A549 (cell line): Measurements from ENCODE around the gene DDX11. TPM values are rescaled to one million over a fixed set of nuclear protein-coding genes. Genes with fewer than 3 reads are reported as not detected.

Experiments
- ATAC-seq, 2 experiments: fragments of 200-7000 bp in 1 of 2; fragments of >200 bp in 1 of 2; cut with Nextera tagmentation in 1 of 2; cut with Tn5 transposase in 1 of 2; 3 replicates each; pipeline versions ENCODE4 v1.8.0 to v1.9.1; 2018 to 2020; ENCODE audit warnings: mild to moderate bottlenecking in 1 of 2, moderate library complexity in 1 of 2
- CTCF ChIA-PET: fragments of 300-600 bp; sonication (Branson Sonifier 250); formaldehyde crosslinking; extraction: SDS; loops from one replicate; lab custom pipeline; 2021; ENCODE audit warnings: antibody characterized with exemption, inconsistent platforms; lab: Yijun Ruan, JAX
- POLR2A ChIA-PET: fragments of 350-600 bp; formaldehyde crosslinking; extraction: SDS; loops from one replicate; lab custom pipeline; 2021; ENCODE audit warnings: antibody characterized with exemption, inconsistent platforms; lab: Yijun Ruan, JAX
- DNase-seq, 2 experiments: peaks; one replicate each; pipeline versions ENCODE4 v3.0.0 to v3.0.0-alpha.2; 2011 to 2016; ENCODE audit warnings: low read depth in 1 of 2, low spot score in 1 of 2
- FAIRE-seq: peaks from 2 replicates; lab custom pipeline; 2011; peaks lifted over from hg19 to GRCh38; lab: Jason Lieb, UNC
- H3K27ac ChIP-seq, 2 experiments: fragments of >200 bp; sonication (Bioruptor Twin); formaldehyde crosslinking; 3 replicates each; pipeline ENCODE4 v1.5.1; 2016 to 2017
- H3K4me1 ChIP-seq: fragments of >200 bp; sonication (Bioruptor Twin); formaldehyde crosslinking; 3 replicates; pipeline ENCODE4 v1.6.1; 2016
- H3K4me2 ChIP-seq: fragments of >200 bp; sonication (Bioruptor Twin); formaldehyde crosslinking; 3 replicates; pipeline ENCODE4 v1.6.1; 2016
- H3K4me3 ChIP-seq: fragments of >200 bp; sonication (Bioruptor Twin); formaldehyde crosslinking; 3 replicates; pipeline ENCODE4 v1.5.1; 2016
- H3K9me3 ChIP-seq: fragments of >200 bp; sonication (Bioruptor Twin); formaldehyde crosslinking; 3 replicates; pipeline ENCODE4 v1.6.1; 2016
- BCL3 ChIP-seq: fragments of >200 bp; sonication (Bioruptor Twin); formaldehyde crosslinking; IDR thresholded peaks from 3 replicates; pipeline ENCODE4 v1.6.1; 2016
- CEBPB ChIP-seq, 2 experiments: fragments of >200 bp in 1 of 2; sonication (Bioruptor Twin) in 1 of 2; formaldehyde crosslinking in 1 of 2; IDR thresholded peaks; 2 replicates each; pipeline ENCODE4 v1.6.1; 2012 to 2016
- CHD2 ChIP-seq: fragments of 150-350 bp; IDR thresholded peaks from 2 replicates; pipeline ENCODE4 v1.6.1; 2014; ENCODE audit warnings: low read length; ENCODE audit not compliant: partially characterized antibody
- CHD4 ChIP-seq: fragments of 200-600 bp; sonication (generic); IDR thresholded peaks from 2 replicates; pipeline ENCODE4 v1.6.1; 2016; ENCODE audit warnings: antibody characterized with exemption, mild to moderate bottlenecking, borderline replicate concordance
- E2F6 ChIP-seq: IDR thresholded peaks from 2 replicates; pipeline ENCODE4 v1.6.1; 2012; ENCODE audit warnings: low read depth, borderline replicate concordance
- EHF ChIP-seq: fragments of 250-450 bp; sonication (Bioruptor Pico); IDR thresholded peaks from 2 replicates; pipeline ENCODE4 v1.5.0; 2020; ENCODE audit warnings: mild to moderate bottlenecking
- ELK1 ChIP-seq: fragments of 150-350 bp; IDR thresholded peaks from 2 replicates; pipeline ENCODE4 v1.6.1; 2014; ENCODE audit warnings: low read depth, mild to moderate bottlenecking, low read length
- ESRRA ChIP-seq: fragments of 150-350 bp; IDR thresholded peaks from 2 replicates; pipeline ENCODE4 v1.6.1; 2014; ENCODE audit warnings: mild to moderate bottlenecking, low read length, borderline replicate concordance
- FOXS1 ChIP-seq: fragments of 250-450 bp; sonication (Bioruptor Pico); IDR thresholded peaks from 2 replicates; pipeline ENCODE4 v1.5.0; 2020; ENCODE audit warnings: mild to moderate bottlenecking, moderate library complexity
- HDAC2 ChIP-seq: fragments of 200-600 bp; sonication (generic); IDR thresholded peaks from 2 replicates; pipeline ENCODE4 v1.6.1; 2016
- HOXA7 ChIP-seq: fragments of 250-450 bp; sonication (Bioruptor Pico); IDR thresholded peaks from 2 replicates; pipeline ENCODE4 v1.5.0; 2020; ENCODE audit warnings: mild to moderate bottlenecking, moderate library complexity
- HOXB5 ChIP-seq: fragments of 250-450 bp; sonication (Bioruptor Pico); IDR thresholded peaks from 2 replicates; pipeline ENCODE4 v1.5.0; 2020; ENCODE audit warnings: mild to moderate bottlenecking, moderate library complexity
- MAZ ChIP-seq: fragments of 150-350 bp; IDR thresholded peaks from 2 replicates; pipeline ENCODE4 v1.6.1; 2014; ENCODE audit warnings: antibody characterized with exemption, low read depth, low read length, borderline replicate concordance
- NR3C1 ChIP-seq: fragments of >200 bp; sonication (Bioruptor Twin); formaldehyde crosslinking; IDR thresholded peaks from 3 replicates; pipeline ENCODE4 v1.6.1; 2017
- PBX3 ChIP-seq: IDR thresholded peaks from 2 replicates; pipeline ENCODE4 v1.6.1; 2012
- RFX5 ChIP-seq: fragments of 450-650 bp; IDR thresholded peaks from 2 replicates; pipeline ENCODE4 v1.7.1; 2014; ENCODE audit warnings: antibody characterized with exemption, mild to moderate bottlenecking, moderate library complexity
- TP53 ChIP-seq: fragments of 250-450 bp; sonication (Bioruptor Pico); IDR thresholded peaks from 2 replicates; pipeline ENCODE4 v1.5.0; 2021; ENCODE audit warnings: mild to moderate bottlenecking, moderate library complexity
- ZC3H11A ChIP-seq: fragments of 450-650 bp; IDR thresholded peaks from 2 replicates; pipeline ENCODE4 v1.6.1; 2014; ENCODE audit warnings: antibody characterized with exemption, mild to moderate bottlenecking
- ZFP36 ChIP-seq: fragments of 450-650 bp; IDR thresholded peaks from 2 replicates; pipeline ENCODE4 v1.6.1; 2014; ENCODE audit warnings: borderline replicate concordance; ENCODE audit not compliant: partially characterized antibody
- ZSCAN20 ChIP-seq: fragments of 250-450 bp; sonication (Bioruptor Pico); IDR thresholded peaks from 2 replicates; pipeline ENCODE4 v1.8.0; 2022; ENCODE audit warnings: mild to moderate bottlenecking, moderate library complexity
- WGBS: methylation state at CpG from one replicate; pipeline ENCODE4 v1.1.6; 2017; ENCODE audit errors: missing lambda C conversion rate; 5-methylcytosine and 5-hydroxymethylcytosine counted together
- polyA plus RNA-seq, 4 experiments: library from polyadenylated mRNA; depleted of rRNA in 3 of 4; stranded (reverse); fragments of >200 nt; fragmentation: RNase III in 1 of 4; extraction: RNeasy Plus Mini Kit Qiagen cat#74134 plus additional on column Dnase treatment in 1 of 4; gene quantifications; 2 replicates in 3 of 4; 3 replicates in 1 of 4; pipeline ENCODE4 v1.2.3, GENCODE V29; 2011 to 2017

Gene DDX11
- polyA plus RNA-seq, 2 of the 4 experiments (the other 2 are of a cell fraction), result 36.7 to 69.2 TPM

- TF ChIP-seq NR3C1 (no peak), ZSCAN20 (no peak)
- POLR2A ChIA-PET, result no interaction called here
- ATAC-seq, result no peak
These were observed 44.2 kb upstream of the DDX11 start for GRCh38 chr12:31029468-31029867.

GRCh38 chr12:31029916-31030562 is 43.6 kb upstream of the DDX11 start:
- TF ChIP-seq BCL3, result no peak
- no peak for TF ChIP-seq CEBPB (IDR thresholded peaks at IDR 0.05)
- TF ChIP-seq RFX5, result no peak
- no peak for TF ChIP-seq CHD4
- no peak for TF ChIP-seq ELK1
- TF ChIP-seq ZC3H11A, result no peak
- TF ChIP-seq HOXB5 (CRISPR knock-in tag), result no peak
- WGBS, result 53% methylated on average over 6 of the region's 6 CpGs
- H3K4me3 ChIP-seq, result no peak overlapping the region
- no peaks in the 10 kb centered on the region for H3K9me3 ChIP-seq
- no peak for ATAC-seq
- FAIRE-seq, result peak; percentile 51
- no peaks in the 10 kb centered on the region for H3K4me1 ChIP-seq
- no peak overlapping the region for H3K27ac ChIP-seq
- no peak overlapping the region for H3K4me2 ChIP-seq
- DNase-seq, result no peak
- POLR2A ChIA-PET, result no interaction called here
- CTCF ChIA-PET, result no interaction called here

More at GRCh38 chr12:31029468-31029867, 44.2 kb upstream of the DDX11 start:
- H3K4me3 ChIP-seq, result no peak overlapping the region
- CTCF ChIA-PET, result no interaction called here
- no peak overlapping the region for H3K4me2 ChIP-seq
- no peak overlapping the region for H3K27ac ChIP-seq
- no peaks in the 10 kb centered on the region for H3K9me3 ChIP-seq
- H3K4me1 ChIP-seq, result no peaks in the 10 kb centered on the region
- 81% methylated on average over 11 of the region's 11 CpGs for WGBS
- DNase-seq (no peak), FAIRE-seq (no peak)

- no peak for TF ChIP-seq HDAC2
- no peak for TF ChIP-seq HOXA7 (CRISPR knock-in tag)
- TF ChIP-seq ESRRA, result no peak
- TF ChIP-seq CHD4, result no peak
- TF ChIP-seq EHF (CRISPR knock-in tag), result no peak
- no peak for TF ChIP-seq ZFP36
- TF ChIP-seq PBX3, result no peak
- TF ChIP-seq MAZ, result no peak
- TF ChIP-seq CHD2, result no peak
- TF ChIP-seq FOXS1 (CRISPR knock-in tag), result no peak
- TF ChIP-seq E2F6, result no peak
- TF ChIP-seq TP53 (CRISPR knock-in tag), result no peak
- ATAC-seq (no peak), FAIRE-seq (no peak), DNase-seq (no peak)
- 61% methylated on average over 4 of the region's 4 CpGs for WGBS
- Histone ChIP-seq H3K27ac (no peak overlapping the region), H3K4me1 (peaks cover 10% of the 10 kb centered on the region; the same call in 1 of the 3 replicates), H3K4me2 (no peak overlapping the region), H3K4me3 (no peak overlapping the region), H3K9me3 (no peaks in the 10 kb centered on the region)
- ChIA-PET POLR2A (no interaction called here), CTCF (interaction anchor here (1.3 kb wide), 1 partner anchor 41 kb away, joined by 4 read pairs; no protein-coding TSS in a partner anchor)
These were observed 41.7 kb upstream of the DDX11 start for GRCh38 chr12:31031951-31032335.
